GM23338 (cell line): ENCODE data around the gene STAB2.

ENCODE experiments used
- CREB1 ChIP-seq: fragments of 250-450 bp; sonication (Bioruptor Pico); IDR thresholded peaks from 2 replicates; pipeline ENCODE4 v1.5.0; 2020; ENCODE audit warnings: low read depth, mild to moderate bottlenecking, moderate library complexity
- EZH2 ChIP-seq: fragments of 200-600 bp; sonication (generic); IDR thresholded peaks from one replicate; pipeline ENCODE4 v1.8.0; 2017; ENCODE audit warnings: antibody characterized with exemption, mild to moderate bottlenecking, low read depth; ENCODE audit not compliant: unreplicated experiment
- EZH2phosphoT487 ChIP-seq: fragments of 200-600 bp; sonication (generic); IDR thresholded peaks from one replicate; pipeline ENCODE4 v1.8.1; 2018; ENCODE audit warnings: antibody characterized with exemption; ENCODE audit not compliant: unreplicated experiment
- JUNB ChIP-seq: IDR thresholded peaks from one replicate; pipeline ENCODE4 v1.6.1; 2016; ENCODE audit warnings: antibody characterized with exemption; ENCODE audit not compliant: unreplicated experiment
- NANOG ChIP-seq: IDR thresholded peaks from 2 replicates; pipeline ENCODE4 v1.6.1; 2016; ENCODE audit warnings: antibody characterized with exemption, borderline replicate concordance
- POLR2AphosphoS5 ChIP-seq: IDR thresholded peaks from 2 replicates; pipeline ENCODE4 v1.6.1; 2016; ENCODE audit warnings: antibody characterized with exemption, low read depth
- ZNF331 ChIP-seq: fragments of 250-450 bp; sonication (Bioruptor Pico); IDR thresholded peaks from 2 replicates; pipeline ENCODE4 v1.5.0; 2020; ENCODE audit warnings: low read depth, mild to moderate bottlenecking, moderate library complexity
- TF ChIP-seq, protein P1 (sequence below), 2 experiments: fragments of 200-600 bp in 1 of 2; sonication (generic) in 1 of 2; conservative IDR thresholded peaks; 2 replicates each; pipeline versions ENCODE4 v1.5.1 to v1.6.1; 2016 to 2017; ENCODE audit warnings: antibody characterized with exemption in 2 of 2, low read depth in 2 of 2, mild to moderate bottlenecking in 2 of 2, moderate library complexity in 1 of 2
- TF ChIP-seq, protein P2 (sequence below): IDR thresholded peaks from one replicate; pipeline ENCODE4 v1.6.1; 2018; ENCODE audit warnings: antibody characterized with exemption; ENCODE audit not compliant: unreplicated experiment

DNA sequence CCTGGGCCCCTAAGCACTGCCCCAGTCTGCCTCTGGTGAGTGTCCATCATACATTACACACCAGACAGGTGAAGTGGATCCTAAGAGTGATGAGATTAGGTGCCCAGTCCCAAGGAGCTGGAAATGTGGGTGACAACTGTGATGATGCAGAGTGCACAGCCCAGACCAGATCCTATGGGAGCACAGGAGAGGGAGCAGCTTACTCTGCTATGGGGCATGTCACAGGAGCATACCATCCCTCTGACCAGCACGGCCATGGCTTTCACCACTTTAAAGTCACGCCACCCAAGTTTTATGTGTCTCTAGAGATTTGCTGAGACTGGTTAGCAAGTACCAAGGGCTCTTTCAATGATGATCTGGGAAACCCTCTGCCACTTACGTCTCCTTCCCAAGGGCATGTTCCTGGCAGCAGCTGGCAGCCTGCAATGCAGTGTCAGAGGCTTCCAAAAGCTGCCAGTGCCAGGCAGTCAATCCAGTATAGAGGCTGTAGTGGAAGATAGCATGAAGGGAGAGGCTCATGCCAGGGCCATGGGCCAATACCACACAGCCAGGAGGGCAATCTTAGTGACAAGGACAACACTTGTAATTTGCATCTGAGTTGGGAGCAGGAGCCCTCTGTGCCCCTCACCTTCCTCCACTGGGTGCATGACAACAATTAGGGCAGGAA lies 40.2 kb downstream of the STAB2 start:
- TF ChIP-seq, protein P1, sequence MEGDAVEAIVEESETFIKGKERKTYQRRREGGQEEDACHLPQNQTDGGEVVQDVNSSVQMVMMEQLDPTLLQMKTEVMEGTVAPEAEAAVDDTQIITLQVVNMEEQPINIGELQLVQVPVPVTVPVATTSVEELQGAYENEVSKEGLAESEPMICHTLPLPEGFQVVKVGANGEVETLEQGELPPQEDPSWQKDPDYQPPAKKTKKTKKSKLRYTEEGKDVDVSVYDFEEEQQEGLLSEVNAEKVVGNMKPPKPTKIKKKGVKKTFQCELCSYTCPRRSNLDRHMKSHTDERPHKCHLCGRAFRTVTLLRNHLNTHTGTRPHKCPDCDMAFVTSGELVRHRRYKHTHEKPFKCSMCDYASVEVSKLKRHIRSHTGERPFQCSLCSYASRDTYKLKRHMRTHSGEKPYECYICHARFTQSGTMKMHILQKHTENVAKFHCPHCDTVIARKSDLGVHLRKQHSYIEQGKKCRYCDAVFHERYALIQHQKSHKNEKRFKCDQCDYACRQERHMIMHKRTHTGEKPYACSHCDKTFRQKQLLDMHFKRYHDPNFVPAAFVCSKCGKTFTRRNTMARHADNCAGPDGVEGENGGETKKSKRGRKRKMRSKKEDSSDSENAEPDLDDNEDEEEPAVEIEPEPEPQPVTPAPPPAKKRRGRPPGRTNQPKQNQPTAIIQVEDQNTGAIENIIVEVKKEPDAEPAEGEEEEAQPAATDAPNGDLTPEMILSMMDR (conservative IDR thresholded peaks at IDR 0.05; ENCODE audit: low read depth in 2 of 2) = no peak
- no peak for TF ChIP-seq JUNB
- no peak for TF ChIP-seq POLR2AphosphoS5
- TF ChIP-seq EZH2 = no peak
- TF ChIP-seq CREB1 (CRISPR knock-in tag) = no peak
- no peak for TF ChIP-seq EZH2phosphoT487
- TF ChIP-seq, protein P2, sequence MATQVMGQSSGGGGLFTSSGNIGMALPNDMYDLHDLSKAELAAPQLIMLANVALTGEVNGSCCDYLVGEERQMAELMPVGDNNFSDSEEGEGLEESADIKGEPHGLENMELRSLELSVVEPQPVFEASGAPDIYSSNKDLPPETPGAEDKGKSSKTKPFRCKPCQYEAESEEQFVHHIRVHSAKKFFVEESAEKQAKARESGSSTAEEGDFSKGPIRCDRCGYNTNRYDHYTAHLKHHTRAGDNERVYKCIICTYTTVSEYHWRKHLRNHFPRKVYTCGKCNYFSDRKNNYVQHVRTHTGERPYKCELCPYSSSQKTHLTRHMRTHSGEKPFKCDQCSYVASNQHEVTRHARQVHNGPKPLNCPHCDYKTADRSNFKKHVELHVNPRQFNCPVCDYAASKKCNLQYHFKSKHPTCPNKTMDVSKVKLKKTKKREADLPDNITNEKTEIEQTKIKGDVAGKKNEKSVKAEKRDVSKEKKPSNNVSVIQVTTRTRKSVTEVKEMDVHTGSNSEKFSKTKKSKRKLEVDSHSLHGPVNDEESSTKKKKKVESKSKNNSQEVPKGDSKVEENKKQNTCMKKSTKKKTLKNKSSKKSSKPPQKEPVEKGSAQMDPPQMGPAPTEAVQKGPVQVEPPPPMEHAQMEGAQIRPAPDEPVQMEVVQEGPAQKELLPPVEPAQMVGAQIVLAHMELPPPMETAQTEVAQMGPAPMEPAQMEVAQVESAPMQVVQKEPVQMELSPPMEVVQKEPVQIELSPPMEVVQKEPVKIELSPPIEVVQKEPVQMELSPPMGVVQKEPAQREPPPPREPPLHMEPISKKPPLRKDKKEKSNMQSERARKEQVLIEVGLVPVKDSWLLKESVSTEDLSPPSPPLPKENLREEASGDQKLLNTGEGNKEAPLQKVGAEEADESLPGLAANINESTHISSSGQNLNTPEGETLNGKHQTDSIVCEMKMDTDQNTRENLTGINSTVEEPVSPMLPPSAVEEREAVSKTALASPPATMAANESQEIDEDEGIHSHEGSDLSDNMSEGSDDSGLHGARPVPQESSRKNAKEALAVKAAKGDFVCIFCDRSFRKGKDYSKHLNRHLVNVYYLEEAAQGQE = no peak
- no peak for TF ChIP-seq NANOG
- TF ChIP-seq ZNF331 (CRISPR knock-in tag) = no peak
